HG03066 (cell line): ENCODE data around the gene VIPR2.

Source experiments
- ATAC-seq: cut with Tn5 transposase; IDR thresholded peaks from one replicate; pipeline ENCODE4 v1.9.1; 2021; ENCODE audit warnings: low read depth; ENCODE audit not compliant: unreplicated experiment

Gene VIPR2

GRCh38 chr7:159030490-159031134 lies 114.1 kb downstream of the VIPR2 start:
- no peak for ATAC-seq

DNA sequence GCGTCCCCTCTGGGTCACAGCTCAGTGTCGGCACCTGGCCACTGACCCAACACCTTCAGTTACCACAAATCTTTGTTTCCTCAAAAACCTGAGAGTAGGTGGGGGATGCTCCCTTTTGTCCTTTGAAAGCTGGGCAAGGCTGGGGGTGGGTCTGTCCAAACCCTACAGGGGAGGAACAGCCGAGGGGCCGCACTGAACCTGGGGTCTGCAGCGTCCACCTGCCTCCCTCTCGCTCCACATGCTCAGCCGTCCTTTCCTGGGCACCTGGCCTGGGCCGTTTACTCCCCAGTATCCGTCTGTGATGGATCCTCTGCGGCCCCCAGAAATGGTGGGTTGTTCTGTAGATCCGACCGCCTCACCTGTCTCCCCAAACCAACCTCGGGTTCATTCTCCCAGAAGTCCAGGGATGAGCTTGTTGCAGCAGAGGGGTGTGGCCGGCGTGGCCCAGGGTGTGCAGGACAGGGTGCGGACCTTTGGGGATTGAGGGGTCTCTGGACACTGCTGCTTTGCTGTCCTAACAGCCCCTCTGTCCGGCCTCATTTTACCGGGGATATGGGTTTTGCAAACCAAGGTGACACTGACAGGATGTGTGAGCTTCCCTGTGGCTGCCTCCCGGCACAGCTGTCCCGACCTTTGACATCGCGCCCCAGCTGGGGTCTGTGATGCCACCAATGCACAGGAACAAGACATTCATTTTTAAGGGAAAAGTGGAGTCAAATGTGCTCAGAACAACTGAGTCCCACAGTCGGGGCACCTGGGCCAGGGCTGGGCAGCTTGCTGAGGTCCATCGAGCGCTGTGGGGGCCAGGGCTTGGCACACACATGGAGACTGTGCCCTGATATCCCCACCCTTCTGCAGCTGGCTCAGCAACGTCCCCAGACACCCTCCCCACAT lies 115.9 kb downstream of the VIPR2 start:
- ATAC-seq, result no peak

- ATAC-seq, result no peak
Measured at GRCh38 chr7:159027789-159028507, 116.7 kb downstream of the VIPR2 start.

DNA sequence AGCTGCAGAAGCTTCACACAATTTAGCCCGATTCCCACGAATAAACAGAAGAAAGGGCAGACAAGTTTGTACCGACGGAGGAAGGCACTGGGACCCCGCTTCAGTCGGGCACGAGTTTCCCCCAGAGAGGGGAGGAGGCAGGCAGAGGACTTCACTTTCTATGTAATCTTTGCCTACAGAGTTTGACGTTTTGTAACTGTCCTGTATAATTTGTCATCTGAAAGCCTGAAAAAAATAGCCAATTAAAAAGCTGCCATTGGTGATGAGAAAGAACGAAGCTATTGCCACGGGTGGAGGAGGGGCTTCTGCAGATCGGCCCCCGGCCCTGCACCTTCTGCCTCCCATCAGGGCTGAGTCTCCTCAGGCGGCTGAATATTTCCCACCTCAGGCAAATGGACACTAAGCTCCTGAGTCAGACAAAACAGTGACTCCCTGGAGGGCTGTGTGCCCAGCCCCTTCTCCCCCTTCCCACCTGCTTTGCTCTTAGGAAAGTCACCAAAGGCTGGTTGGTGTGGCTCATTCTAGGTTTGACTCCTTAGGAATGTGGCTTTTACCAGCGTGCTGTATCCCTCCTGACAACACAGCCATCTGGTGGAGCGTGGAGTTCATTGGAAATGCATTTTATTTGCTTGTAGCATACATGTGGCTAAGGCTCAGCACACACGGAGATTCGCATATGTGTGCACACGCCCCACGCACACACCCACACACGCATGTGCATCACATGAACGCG lies 117.4 kb downstream of the VIPR2 start:
- ATAC-seq, result no peak

- no peak for ATAC-seq
Measured at GRCh38 chr7:159026271-159027055, 118.2 kb downstream of the VIPR2 start.

DNA sequence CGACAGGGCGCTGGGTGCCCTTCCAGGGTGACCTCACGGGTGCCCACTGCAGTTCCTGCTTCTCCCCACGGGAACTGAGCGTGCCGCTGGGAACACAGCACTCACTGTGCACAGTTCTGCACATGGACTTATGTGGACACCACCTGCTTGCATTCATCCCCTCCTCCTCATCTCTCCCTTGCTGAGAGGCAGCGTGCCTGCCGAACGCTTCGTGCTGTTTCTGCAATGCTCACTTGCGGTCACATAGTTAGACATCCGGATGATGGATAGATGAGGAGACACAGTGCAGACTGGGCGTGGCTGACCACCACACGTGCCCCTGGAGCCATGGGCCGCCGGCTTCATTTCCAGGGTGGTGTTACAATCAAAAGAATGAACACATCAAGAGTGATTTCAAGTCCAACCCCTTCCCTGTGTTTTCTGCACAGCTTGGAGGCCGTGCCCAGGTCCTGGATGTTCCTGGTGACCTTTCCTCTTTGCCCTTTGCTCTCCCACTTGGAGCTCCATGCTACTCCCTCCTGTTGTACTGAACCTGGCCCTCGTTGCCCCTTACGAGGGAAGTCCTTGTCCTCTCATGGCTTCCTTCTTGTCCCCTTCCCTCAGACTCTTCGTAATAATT lies 119.4 kb downstream of the VIPR2 start:
- ATAC-seq, result no peak

- no peak for ATAC-seq
Measured at GRCh38 chr7:159024280-159024951, 120.3 kb downstream of the VIPR2 start.

DNA sequence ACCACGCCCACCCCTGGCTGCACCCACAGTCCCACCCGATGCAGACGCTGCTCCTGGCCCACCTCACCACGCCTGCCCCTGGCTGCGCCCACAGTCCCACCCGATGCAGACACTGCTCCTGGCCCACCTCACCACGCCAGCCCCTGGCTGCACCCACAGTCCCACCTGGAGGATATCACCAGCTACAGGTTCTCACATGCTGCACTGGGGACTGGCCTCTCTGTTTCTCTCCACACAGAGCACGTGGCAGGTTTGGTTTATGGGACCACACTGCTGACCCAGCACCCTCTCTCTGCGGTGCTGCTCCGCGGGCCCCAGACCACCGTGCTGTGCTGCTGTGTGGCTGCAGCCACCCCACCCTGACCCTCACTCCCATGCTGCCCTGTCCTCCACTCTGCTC lies 120.9 kb downstream of the VIPR2 start:
- no peak for ATAC-seq

GRCh38 chr7:159023206-159023605 lies 121.5 kb downstream of the VIPR2 start:
- ATAC-seq, result no peak

DNA sequence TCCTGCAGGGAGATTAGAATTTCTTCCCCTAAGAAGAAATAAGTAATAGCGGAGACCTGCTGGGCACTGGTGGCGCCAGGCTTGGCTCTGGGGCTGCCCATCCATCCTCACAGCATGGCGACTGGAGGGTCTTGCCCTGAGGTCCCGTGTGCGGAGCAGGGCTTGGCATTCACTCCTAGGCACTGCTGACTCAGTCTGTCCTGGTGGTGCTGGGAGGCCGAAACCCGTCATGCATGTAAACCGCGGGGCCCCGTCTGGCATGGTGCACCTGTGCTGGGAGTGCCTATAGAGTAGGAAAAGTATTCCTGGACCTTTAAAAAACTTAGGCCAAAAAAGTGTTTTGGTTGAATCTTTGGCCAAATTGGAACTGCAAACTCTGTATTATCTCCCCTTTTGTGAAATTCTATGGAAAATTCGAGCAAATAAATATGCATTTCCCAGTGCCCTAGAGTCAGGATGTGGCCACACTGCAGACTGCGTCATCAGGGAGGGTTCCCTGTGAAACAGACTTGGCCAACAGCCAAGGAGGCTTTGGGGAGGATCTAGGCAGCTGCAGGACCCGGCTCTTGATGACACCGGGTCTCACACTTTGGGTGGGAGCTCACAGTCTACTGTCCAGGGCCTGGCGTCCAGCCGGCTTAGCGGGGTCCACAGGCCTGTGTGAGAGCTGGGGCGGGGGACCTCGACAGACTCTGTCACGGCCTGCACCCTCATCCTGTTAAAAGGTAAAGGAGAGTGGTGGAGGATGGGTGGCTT lies 122.3 kb downstream of the VIPR2 start:
- no peak for ATAC-seq

DNA sequence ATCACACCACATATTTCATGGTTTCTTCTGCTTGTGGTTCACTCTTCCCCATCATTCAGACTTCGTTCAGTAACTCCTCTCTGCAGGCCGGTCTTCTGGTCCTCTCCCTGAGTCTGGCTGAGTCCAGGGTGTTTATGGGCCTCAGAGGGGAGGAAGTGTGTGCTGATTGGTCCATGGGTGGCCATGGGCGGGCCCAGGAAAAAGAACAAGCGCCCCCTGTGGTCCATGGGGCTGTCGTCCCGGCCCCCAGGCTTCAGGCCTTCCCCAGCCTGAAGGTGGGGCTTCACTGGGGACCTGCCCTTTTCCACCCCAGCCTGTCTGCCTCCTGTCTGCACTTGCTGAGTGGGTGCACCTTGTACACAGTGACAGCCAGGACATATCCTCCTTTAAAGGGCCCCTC lies 123.7 kb downstream of the VIPR2 start:
- ATAC-seq, result no peak

DNA sequence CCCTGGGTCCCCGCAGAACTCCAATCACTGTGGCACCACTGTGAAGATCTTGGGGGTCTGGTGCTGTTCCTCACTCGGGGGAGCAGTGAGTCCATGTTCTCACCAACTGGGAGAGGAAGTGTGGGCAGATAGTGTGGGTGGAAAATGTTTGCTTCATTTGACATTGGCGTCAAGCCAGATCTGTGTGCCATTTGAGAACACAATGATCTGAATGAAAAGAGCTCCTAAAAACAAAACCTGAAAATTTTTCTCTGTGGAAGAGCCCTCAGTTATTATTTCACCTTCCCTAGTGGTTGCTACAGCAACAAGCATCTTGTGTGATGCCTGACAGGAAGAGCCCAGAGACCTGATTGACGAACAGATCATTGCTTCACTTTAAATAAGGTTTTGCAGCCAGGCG lies 125.6 kb downstream of the VIPR2 start:
- no peak for ATAC-seq

DNA sequence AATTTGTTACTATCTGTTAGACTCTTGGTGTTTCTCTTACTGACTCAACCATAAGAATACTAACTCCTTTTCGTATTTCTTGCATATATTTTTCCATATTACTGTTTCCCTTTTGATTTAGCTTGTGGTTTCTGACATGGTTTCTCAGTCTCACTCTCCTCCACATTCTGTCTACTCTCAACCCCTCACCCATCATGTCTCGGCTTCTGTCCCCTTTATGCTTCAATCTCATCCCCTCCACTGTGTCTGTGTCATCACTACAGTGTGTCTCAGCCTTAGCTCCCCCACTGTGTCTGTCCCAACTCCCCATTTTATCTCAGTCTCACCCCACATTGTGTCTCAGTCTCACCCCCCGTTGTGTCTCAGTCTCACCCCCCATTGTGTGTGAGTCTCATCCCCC lies 126.9 kb downstream of the VIPR2 start:
- ATAC-seq, result no peak

- ATAC-seq, result no peak
Measured at GRCh38 chr7:159017210-159017609, 127.5 kb downstream of the VIPR2 start.

- no peak for ATAC-seq
Measured at GRCh38 chr7:159016591-159016990, 128.1 kb downstream of the VIPR2 start.

- ATAC-seq, result no peak
Measured at GRCh38 chr7:159015454-159016410, 128.9 kb downstream of the VIPR2 start.

GRCh38 chr7:159015081-159015453 lies 129.6 kb downstream of the VIPR2 start:
- no peak for ATAC-seq
